GM19240 (cell line): ENCODE measurements around the gene TPD52L2.
"Not testable (repeated sequence)": the region's sequence is repeated elsewhere in the genome, so short reads cannot be mapped to it uniquely, and the experiment has no call there.

ENCODE experiments used
- DNase-seq: peaks from one replicate; pipeline ENCODE4 v3.0.0; 2011; ENCODE audit warnings: low spot score; ENCODE audit not compliant: insufficient read length

The TPD52L2 gene

GRCh38 chr20:63855363-63856097, 9.5 kb upstream of the TPD52L2 start:
- DNase-seq, result no peak

GRCh38 chr20:63856098-63856511, 9.0 kb upstream of the TPD52L2 start:
- no peak for DNase-seq

DNA sequence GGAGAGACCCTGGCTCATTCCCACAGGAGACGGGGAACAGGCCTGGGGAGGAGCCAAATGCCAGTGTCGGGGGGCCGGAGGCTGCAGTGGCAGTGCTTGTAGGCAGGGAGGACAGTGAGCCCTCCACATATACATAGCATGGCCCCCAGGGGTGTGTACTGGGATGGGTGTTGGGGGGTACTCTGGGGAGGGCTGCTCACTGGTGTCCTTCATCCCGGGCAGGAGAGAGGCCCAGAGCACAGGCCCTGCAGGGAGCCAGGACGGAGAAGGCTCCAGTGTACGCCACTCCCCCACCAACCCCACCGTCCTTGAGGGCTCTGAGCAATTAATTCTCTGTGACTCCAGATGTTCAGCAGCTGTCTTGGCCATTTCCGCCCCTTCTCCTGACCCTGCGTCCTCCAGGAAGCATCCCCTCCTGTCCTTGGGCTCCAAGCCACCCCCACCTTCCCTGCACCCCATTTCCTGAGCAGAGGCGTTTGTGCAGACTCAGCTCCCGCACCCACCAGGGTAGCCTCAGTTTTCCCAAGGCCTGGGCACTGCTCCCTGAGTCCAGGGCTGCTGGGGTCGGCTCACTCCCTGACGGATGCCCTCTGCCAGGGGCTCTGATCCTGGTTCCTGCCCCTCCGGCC, 7.2 kb upstream of the TPD52L2 start:
- DNase-seq, result no peak

DNA sequence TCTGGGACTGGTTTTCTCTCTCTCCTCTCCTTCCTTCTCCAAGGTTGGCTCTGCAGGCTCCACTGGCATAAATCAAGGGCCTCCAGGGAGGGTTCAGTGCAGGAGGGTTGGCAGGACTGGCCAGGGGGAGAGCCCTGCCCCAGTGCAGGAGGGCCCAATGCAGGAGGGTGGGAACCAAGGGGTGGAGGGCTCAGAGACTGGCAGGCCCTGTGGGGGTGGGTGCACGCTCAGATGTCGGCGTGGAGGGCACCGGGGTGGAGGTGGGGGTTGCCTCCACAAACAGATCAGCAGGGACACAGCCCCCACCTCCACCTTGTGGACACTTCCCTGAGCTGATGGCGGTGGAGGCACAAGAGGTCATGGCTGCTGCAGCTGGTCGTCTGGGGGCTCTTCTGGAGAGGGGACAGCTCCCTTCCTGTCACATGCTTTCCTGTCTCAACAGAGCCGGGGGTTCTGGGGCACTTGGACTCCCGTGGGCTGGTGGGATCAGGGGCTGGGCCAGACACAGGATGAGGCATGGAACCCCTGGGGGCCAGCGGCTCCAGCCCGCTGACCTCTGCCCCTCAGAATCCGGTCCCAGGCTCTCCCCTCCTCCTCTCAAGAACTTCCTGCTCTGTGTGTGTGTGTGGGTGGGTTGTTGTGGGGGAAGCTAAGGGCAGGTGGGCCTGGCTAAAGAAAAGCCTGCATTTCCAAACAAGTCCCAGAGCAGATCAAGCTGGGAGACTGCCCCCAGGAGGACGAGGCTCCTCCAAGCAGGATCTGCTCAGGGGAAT, 6.5 kb upstream of the TPD52L2 start:
- no peak for DNase-seq

DNA sequence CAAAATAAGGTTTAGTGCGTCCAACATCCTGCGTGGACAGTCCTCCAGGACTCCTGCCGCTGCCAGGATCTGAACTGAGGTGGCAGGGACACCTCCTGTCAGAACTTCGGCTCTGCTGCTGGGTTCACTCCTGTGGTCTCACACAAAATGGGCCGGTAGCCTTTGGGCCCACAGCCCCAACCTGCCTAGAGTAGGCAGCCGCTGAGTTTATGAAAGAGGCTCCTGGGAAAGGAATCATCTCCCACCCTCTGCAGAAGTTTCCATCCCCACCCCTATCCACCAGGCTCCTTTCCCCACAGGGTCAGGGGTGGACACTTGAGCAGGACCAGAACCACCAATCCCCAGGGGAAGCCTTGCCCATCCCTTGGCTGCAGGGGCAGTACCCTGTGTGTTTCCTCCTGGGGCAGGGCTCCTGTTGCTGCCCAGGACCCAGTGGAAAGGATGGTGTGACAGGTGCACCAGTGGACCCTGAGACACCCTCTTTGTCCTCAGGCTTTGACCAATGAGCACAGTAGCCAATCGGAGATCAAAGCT, 5.8 kb upstream of the TPD52L2 start:
- no peak for DNase-seq

DNA sequence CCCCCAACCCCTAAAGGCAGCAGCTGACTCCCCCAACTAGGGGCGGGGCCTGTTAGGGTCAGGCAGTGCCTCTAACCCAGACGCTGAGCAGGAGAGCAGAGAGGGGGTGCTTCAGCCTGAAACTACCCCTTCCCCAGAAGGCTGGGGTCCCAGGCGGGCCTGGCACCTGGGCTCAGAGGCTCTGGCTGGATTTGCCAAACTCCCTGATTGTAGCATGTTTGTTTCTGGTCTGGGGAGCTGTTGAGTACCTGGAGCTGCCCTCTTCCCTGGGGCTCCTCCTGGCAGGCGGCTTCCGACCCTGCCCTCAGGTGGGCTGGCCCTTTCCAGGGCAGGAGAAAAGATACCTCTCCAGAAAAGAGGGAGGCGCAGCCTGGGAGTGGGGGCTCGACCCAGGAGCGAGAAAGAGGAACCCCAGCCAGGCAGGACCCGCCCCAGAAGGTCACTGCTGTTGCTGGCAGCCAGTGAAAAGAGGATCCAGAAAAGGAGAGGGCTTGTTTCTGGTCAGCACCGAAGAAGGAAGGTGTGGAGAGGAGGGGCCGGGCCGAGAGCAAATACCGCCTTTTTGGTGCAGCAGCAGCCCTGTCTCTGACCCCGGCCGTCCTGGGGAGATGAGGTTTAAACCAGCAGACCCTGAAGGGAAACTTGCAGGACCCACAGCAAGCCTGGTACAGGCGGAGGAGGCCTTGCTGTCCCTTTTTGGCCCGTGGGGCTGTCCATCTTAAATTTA, 4.6 kb upstream of the TPD52L2 start:
- DNase-seq, result no peak

DNA sequence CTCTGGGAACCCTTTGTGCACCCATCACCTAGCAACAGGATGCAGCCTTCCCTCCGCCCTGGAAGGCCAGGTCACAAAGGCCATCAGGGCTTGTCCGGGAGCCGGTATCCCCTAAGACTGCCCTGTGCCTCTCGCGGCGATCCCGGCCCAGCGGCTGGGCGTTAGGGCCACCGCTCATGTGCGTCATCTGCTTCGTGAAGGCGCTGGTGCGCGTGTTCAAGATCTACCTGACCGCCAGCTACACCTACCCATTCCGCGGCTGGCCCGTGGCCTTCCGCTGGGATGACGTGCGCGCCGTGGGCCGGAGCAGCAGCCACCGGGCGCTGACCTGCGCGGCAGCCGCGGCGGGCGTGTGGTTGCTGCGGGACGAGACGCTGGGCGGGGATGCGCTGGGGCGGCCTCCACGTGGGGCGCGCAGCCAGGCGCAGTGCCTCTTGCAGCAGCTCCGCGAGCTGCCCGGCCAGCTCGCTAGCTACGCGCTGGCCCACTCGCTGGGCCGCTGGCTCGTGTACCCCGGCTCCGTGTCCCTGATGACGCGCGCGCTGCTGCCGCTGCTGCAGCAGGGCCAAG, 3.6 kb upstream of the TPD52L2 start, which contains the start of gene ABHD16B:
Gene ABHD16B, plus strand, starts transcription at position 134 of the 570 bp plus-strand sequence. Its CDS starts 43 bp downstream, at position 177.
- DNase-seq, result no peak

GRCh38 chr20:63861981-63862901, 2.8 kb upstream of the TPD52L2 start:
- no peak for DNase-seq

- no peak for DNase-seq
These were observed 1.9 kb upstream of the TPD52L2 start for GRCh38 chr20:63863021-63863797.

DNA sequence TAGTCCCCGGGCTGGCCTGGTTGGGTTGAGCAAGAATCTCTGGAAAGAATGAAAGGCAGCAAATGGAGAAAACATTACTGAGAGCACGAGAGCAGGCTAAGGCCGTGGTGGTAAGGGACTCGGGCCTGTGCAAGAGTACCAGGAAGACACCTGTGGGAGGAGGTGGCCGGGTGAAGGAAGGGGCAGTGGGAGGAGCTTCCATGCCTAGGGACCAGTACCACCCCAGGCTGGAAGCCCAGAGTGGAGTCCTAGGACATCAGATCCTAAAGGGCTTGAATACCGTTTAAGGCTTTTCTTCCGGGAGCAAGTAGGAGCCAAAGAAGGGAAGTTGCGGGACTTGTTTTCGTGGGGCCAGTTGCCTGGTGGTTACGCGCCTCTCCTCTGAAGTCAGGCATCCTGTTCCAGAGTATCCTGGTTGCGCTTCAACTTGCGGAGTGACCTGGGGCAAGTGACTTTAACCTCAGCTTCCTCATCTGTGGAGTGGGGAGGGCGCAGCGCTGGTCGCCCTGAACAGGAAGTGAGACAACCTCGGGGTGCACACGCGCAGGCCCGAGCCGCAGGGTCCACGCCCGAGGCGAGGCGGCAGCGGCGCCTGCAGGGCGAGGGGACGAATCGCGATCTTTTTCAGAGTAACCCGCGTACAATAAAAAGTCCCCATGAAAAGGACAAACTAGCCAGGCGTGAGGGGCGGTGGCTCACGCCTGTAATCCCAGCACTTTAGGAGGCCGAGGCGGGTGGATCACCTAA, 1.1 kb upstream of the TPD52L2 start:
- DNase-seq, result peak; percentile 99

- DNase-seq, result no peak
These were observed 509 bp upstream of the TPD52L2 start for GRCh38 chr20:63864545-63864977.

- not testable (repeated sequence) for DNase-seq
These were observed 2.0 kb downstream of the TPD52L2 start for GRCh38 chr20:63867042-63867441.

- DNase-seq, result no peak
These were observed 3.2 kb downstream of the TPD52L2 start for GRCh38 chr20:63868264-63868663.

- no peak for DNase-seq
These were observed 8.5 kb downstream of the TPD52L2 start for GRCh38 chr20:63873477-63873971.

GRCh38 chr20:63874241-63874640, 9.2 kb downstream of the TPD52L2 start:
- DNase-seq, result not testable (repeated sequence)

- DNase-seq, result no peak
These were observed 11.5 kb downstream of the TPD52L2 start for GRCh38 chr20:63876489-63877036.

DNA sequence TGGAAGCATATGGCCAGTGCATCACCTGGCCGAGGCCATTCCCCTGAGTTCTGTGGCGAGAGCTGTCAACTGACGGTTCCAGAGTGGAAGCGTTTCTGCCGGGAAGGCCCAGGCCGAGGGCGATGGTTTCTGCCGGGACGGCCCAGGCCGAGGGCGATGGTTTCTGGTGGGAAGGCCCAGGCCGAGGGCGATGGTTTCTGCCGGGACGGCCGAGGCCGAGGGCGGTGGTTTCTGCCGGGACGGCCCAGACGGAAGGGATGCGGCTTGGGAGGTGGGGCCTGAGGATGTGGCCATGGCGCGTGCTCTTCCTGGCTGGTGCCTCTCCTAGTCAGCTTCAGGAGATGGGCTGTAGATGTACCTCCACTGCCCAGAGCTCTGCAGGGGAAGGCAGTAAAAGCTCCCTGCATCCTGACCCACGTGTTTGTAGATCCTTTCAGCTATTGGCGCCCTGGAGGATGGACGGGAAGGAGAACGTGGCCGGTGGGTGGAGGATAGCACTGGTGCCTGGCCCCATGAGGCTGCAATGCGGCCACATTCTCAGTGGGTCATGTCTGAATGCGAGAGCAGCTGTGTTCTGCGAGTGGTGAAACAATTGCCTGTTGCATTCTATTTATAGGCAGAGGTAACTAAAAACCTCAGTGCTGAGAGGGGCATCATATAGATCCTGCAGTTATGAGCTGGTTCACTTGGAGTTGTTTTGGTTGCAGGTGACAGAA, 12.8 kb downstream of the TPD52L2 start:
- DNase-seq, result no peak
